MM.1S (cell line): Measurements from ENCODE around the gene INPP4A.

Experiments
- DNase-seq: peaks from one replicate; pipeline ENCODE4 v3.0.0-alpha.2; 2015
- H2AFZ ChIP-seq: fragments of 300-600 bp; sonication (generic); 2 replicates; pipeline ENCODE4 v1.6.0; 2016; ENCODE audit warnings: antibody characterized with exemption, low read length
- H3F3A ChIP-seq: fragments of 300-600 bp; sonication (generic); 2 replicates; pipeline ENCODE4 v1.6.1; 2016; ENCODE audit warnings: mild to moderate bottlenecking, antibody characterized with exemption, low read length, moderate library complexity, mixed read lengths; ENCODE audit not compliant: insufficient read depth
- H3K27ac ChIP-seq: fragments of 300-600 bp; sonication (generic); 2 replicates; pipeline ENCODE4 v1.5.1; 2016; ENCODE audit warnings: mild to moderate bottlenecking, low read length
- H3K27me3 ChIP-seq: fragments of 300-600 bp; sonication (generic); replicated peaks from 2 replicates; pipeline ENCODE4 v1.6.0; 2016; ENCODE audit warnings: low read length; ENCODE audit not compliant: insufficient read depth
- H3K36me3 ChIP-seq: fragments of 300-600 bp; sonication (generic); replicated peaks from 2 replicates; pipeline ENCODE4 v1.6.1; 2016; ENCODE audit warnings: mild to moderate bottlenecking, low read length, mixed read lengths; ENCODE audit not compliant: insufficient read depth
- H3K4me1 ChIP-seq: fragments of 300-600 bp; sonication (generic); 2 replicates; pipeline ENCODE4 v1.6.1; 2016; ENCODE audit warnings: low read length, mixed read lengths
- H3K4me2 ChIP-seq: fragments of 300-600 bp; sonication (generic); 2 replicates; pipeline ENCODE4 v1.6.0; 2016; ENCODE audit warnings: low read depth, low read length
- H3K4me3 ChIP-seq: fragments of 300-600 bp; sonication (generic); 2 replicates; pipeline ENCODE4 v1.5.1; 2016; ENCODE audit warnings: low read length, mixed read lengths
- H3K79me2 ChIP-seq: fragments of 300-600 bp; sonication (generic); 2 replicates; pipeline ENCODE4 v1.6.1; 2016; ENCODE audit warnings: mixed run types, low read length, mixed read lengths
- H3K9ac ChIP-seq: fragments of 300-600 bp; sonication (generic); 2 replicates; pipeline ENCODE4 v1.6.1; 2016; ENCODE audit warnings: low read length, mixed read lengths
- H3K9me2 ChIP-seq: fragments of 300-600 bp; sonication (generic); replicated peaks from 2 replicates; pipeline ENCODE4 v1.6.1; 2016; ENCODE audit warnings: mild to moderate bottlenecking, low read length, mixed read lengths; ENCODE audit not compliant: insufficient read depth
- H3K9me3 ChIP-seq: fragments of 300-600 bp; sonication (generic); replicated peaks from 2 replicates; pipeline ENCODE4 v1.6.1; 2016; ENCODE audit warnings: mild to moderate bottlenecking, low read length, mixed read lengths; ENCODE audit not compliant: insufficient read depth
- H4K20me1 ChIP-seq: fragments of 300-600 bp; sonication (generic); 2 replicates; pipeline ENCODE4 v1.6.1; 2016; ENCODE audit warnings: mild to moderate bottlenecking, low read length, moderate library complexity, mixed read lengths; ENCODE audit not compliant: insufficient read depth
- CTCF ChIP-seq: fragments of 300-600 bp; sonication (generic); IDR thresholded peaks from 2 replicates; pipeline ENCODE4 v1.5.1; 2016; ENCODE audit warnings: antibody characterized with exemption, low read length, mixed read lengths
- EZH2 ChIP-seq: fragments of 300-600 bp; sonication (generic); optimal IDR thresholded peaks from 2 replicates; pipeline ENCODE3; 2017; ENCODE audit warnings: low read depth, mild to moderate bottlenecking, antibody characterized with exemption, low read length, mixed read lengths
- EZH2phosphoT487 ChIP-seq: fragments of 300-600 bp; sonication (generic); IDR thresholded peaks from 2 replicates; pipeline ENCODE4 v1.6.1; 2018; ENCODE audit warnings: antibody characterized with exemption, low read length

The INPP4A gene

GRCh38 chr2:98535971-98536677 is 91.5 kb downstream of the INPP4A start:
- H3K36me3 ChIP-seq, result peaks cover 6% of the 10 kb centered on the region
- no peak overlapping the region for H3K4me2 ChIP-seq
- no peak overlapping the region for H3K9ac ChIP-seq
- H3K9me2 ChIP-seq, result no peaks in the 10 kb centered on the region
- H3K79me2 ChIP-seq, result peaks cover 22% of the 10 kb centered on the region; the same call in 1 of the 2 replicates
- no peak for TF ChIP-seq EZH2
- no peak for TF ChIP-seq EZH2phosphoT487
- no peak for TF ChIP-seq CTCF
- H3K27ac ChIP-seq, result no peak overlapping the region
- H3K4me1 ChIP-seq, result no peaks in the 10 kb centered on the region
- peaks cover 9% of the 10 kb centered on the region; the same call in 1 of the 2 replicates for H3F3A ChIP-seq
- no peak for DNase-seq
- no peak overlapping the region for H2AFZ ChIP-seq
- no peaks in the 10 kb centered on the region for H3K9me3 ChIP-seq
- H3K27me3 ChIP-seq, result no peaks in the 10 kb centered on the region
- H4K20me1 ChIP-seq, result no peaks in the 10 kb centered on the region
- H3K4me3 ChIP-seq, result no peak overlapping the region

GRCh38 chr2:98537390-98538126 is 92.9 kb downstream of the INPP4A start:
- Histone ChIP-seq H3K9ac (no peak overlapping the region), H3K27ac (no peak overlapping the region), H3K36me3 (peaks cover 6% of the 10 kb centered on the region), H3K4me1 (peaks cover 4% of the 10 kb centered on the region; the same call in 1 of the 2 replicates), H4K20me1 (no peaks in the 10 kb centered on the region), H3K9me2 (no peaks in the 10 kb centered on the region), H2AFZ (no peak overlapping the region), H3K79me2 (peaks cover 25% of the 10 kb centered on the region; the same call in 1 of the 2 replicates), H3K4me3 (no peak overlapping the region), H3K4me2 (no peak overlapping the region), H3K27me3 (no peaks in the 10 kb centered on the region), H3F3A (peaks cover 12% of the 10 kb centered on the region; the same call in 1 of the 2 replicates), H3K9me3 (no peaks in the 10 kb centered on the region)
- TF ChIP-seq CTCF (no peak), EZH2phosphoT487 (no peak), EZH2 (no peak)
- DNase-seq, result no peak

GRCh38 chr2:98538280-98539041 is 93.8 kb downstream of the INPP4A start:
- no peak overlapping the region for H3K27ac ChIP-seq
- TF ChIP-seq EZH2phosphoT487 (no peak), CTCF (no peak), EZH2 (no peak)
- H3K4me1 ChIP-seq, result peaks cover 4% of the 10 kb centered on the region; the same call in 1 of the 2 replicates
- H2AFZ ChIP-seq, result no peak overlapping the region
- H4K20me1 ChIP-seq, result no peaks in the 10 kb centered on the region
- no peaks in the 10 kb centered on the region for H3K9me2 ChIP-seq
- no peaks in the 10 kb centered on the region for H3K9me3 ChIP-seq
- H3K4me2 ChIP-seq, result no peak overlapping the region
- no peaks in the 10 kb centered on the region for H3K27me3 ChIP-seq
- peaks cover 33% of the 10 kb centered on the region for H3K79me2 ChIP-seq
- DNase-seq, result no peak
- H3K4me3 ChIP-seq, result no peak overlapping the region
- H3K36me3 ChIP-seq, result peaks cover 6% of the 10 kb centered on the region
- H3K9ac ChIP-seq, result no peak overlapping the region
- peaks cover 12% of the 10 kb centered on the region; the same call in 1 of the 2 replicates for H3F3A ChIP-seq
